ENCODE measurements around the gene ACTR3C.
"Not testable (repeated sequence)": the region's sequence is repeated elsewhere in the genome, so short reads cannot be mapped to it uniquely, and the experiment has no call there.

- TF ChIP-seq, protein P1, sequence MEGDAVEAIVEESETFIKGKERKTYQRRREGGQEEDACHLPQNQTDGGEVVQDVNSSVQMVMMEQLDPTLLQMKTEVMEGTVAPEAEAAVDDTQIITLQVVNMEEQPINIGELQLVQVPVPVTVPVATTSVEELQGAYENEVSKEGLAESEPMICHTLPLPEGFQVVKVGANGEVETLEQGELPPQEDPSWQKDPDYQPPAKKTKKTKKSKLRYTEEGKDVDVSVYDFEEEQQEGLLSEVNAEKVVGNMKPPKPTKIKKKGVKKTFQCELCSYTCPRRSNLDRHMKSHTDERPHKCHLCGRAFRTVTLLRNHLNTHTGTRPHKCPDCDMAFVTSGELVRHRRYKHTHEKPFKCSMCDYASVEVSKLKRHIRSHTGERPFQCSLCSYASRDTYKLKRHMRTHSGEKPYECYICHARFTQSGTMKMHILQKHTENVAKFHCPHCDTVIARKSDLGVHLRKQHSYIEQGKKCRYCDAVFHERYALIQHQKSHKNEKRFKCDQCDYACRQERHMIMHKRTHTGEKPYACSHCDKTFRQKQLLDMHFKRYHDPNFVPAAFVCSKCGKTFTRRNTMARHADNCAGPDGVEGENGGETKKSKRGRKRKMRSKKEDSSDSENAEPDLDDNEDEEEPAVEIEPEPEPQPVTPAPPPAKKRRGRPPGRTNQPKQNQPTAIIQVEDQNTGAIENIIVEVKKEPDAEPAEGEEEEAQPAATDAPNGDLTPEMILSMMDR (conservative IDR thresholded peaks at IDR 0.05 in 1 of 2, IDR thresholded peaks at IDR 0.05 in 1 of 2; ENCODE audit: low read depth in 1 of 2, low read length in 2 of 2) = not testable (repeated sequence)
- TF ChIP-seq EZH2 (IDR thresholded peaks at IDR 0.05; ENCODE audit: low read length, missing control alignments) = not testable (repeated sequence)
These were observed 33.0 kb downstream of the ACTR3C start for GRCh38 chr7:150290317-150290716.

Measured in fibroblast of lung (primary cell).